Kidney epithelial cell (primary cell): ENCODE measurements around the gene FNDC11. TPM values are rescaled to one million over a fixed set of nuclear protein-coding genes. Genes with fewer than 3 reads are reported as not detected.
"Not testable (repeated sequence)": the region's sequence is repeated elsewhere in the genome, so short reads cannot be mapped to it uniquely, and the experiment has no call there.

Source experiments
- DNase-seq: peaks from one replicate; pipeline ENCODE4 v3.0.0-alpha.2; 2010; ENCODE audit warnings: low read depth
- H3K27me3 ChIP-seq: 2 replicates; pipeline ENCODE4 v1.6.0; 2011; ENCODE audit warnings: low read length; ENCODE audit not compliant: control insufficient read depth, insufficient read depth
- H3K36me3 ChIP-seq: 2 replicates; pipeline ENCODE4 v1.5.1; 2011; ENCODE audit warnings: low read length; ENCODE audit not compliant: control insufficient read depth, insufficient read depth
- H3K4me3 ChIP-seq: 2 replicates; pipeline ENCODE4 v1.5.1; 2011; ENCODE audit warnings: low read depth, mild to moderate bottlenecking, control low read depth, low read length
- CTCF ChIP-seq: IDR thresholded peaks from 2 replicates; pipeline ENCODE4 v1.5.1; 2011; ENCODE audit warnings: mild to moderate bottlenecking, moderate library complexity, low read length, control low read depth, inconsistent platforms; ENCODE audit not compliant: insufficient read depth, poor library complexity, severe bottlenecking
- total RNA-seq: library from RNA; depleted of rRNA; stranded (reverse); fragments of >200 nt; gene quantifications from 2 replicates; pipeline ENCODE4 v1.2.3, GENCODE V29; 2015

The FNDC11 gene
- total RNA-seq, 1 donor from 2014 or later = 1.1 TPM

GRCh38 chr20:63556873-63557478 lies 3.0 kb downstream of the FNDC11 start:
- no peak overlapping the region for H3K4me3 ChIP-seq
- no peak for DNase-seq
- no peak for TF ChIP-seq CTCF
- H3K27me3 ChIP-seq = peaks cover 3% of the 10 kb centered on the region
- H3K36me3 ChIP-seq = no peaks in the 10 kb centered on the region

- TF ChIP-seq CTCF = no peak
- DNase-seq = no peak
- H3K4me3 ChIP-seq = no peak overlapping the region
- H3K36me3 ChIP-seq = no peaks in the 10 kb centered on the region
- peaks cover 3% of the 10 kb centered on the region for H3K27me3 ChIP-seq
Observed at GRCh38 chr20:63557481-63557891, 3.5 kb downstream of the FNDC11 start.

GRCh38 chr20:63558804-63559484 lies 5.0 kb downstream of the FNDC11 start:
- peaks cover 3% of the 10 kb centered on the region for H3K27me3 ChIP-seq
- TF ChIP-seq CTCF = no peak

GRCh38 chr20:63559485-63560332 lies 5.8 kb downstream of the FNDC11 start:
- not testable (repeated sequence) for DNase-seq, H3K27me3 ChIP-seq, H3K36me3 ChIP-seq, H3K4me3 ChIP-seq

More at GRCh38 chr20:63558804-63559484, 5.0 kb downstream of the FNDC11 start:
- DNase-seq = no peak
- no peak overlapping the region for H3K4me3 ChIP-seq
- H3K36me3 ChIP-seq = no peaks in the 10 kb centered on the region

- H3K36me3 ChIP-seq = no peaks in the 10 kb centered on the region
- peaks cover 3% of the 10 kb centered on the region for H3K27me3 ChIP-seq
- DNase-seq = no peak
- TF ChIP-seq CTCF = no peak
- H3K4me3 ChIP-seq = no peak overlapping the region
Observed at GRCh38 chr20:63560333-63560805, 6.4 kb downstream of the FNDC11 start.

- no peaks in the 10 kb centered on the region for H3K27me3 ChIP-seq
- no peaks in the 10 kb centered on the region for H3K36me3 ChIP-seq
- TF ChIP-seq CTCF = no peak
- no peak overlapping the region for H3K4me3 ChIP-seq
- DNase-seq = no peak
Observed at GRCh38 chr20:63560856-63561609, 7.1 kb downstream of the FNDC11 start.
